ENCODE results near the gene CORO1C.
"Not testable (repeated sequence)": the region's sequence is repeated elsewhere in the genome, so short reads cannot be mapped to it uniquely, and the experiment has no call there.

CORO1C gene

DNA sequence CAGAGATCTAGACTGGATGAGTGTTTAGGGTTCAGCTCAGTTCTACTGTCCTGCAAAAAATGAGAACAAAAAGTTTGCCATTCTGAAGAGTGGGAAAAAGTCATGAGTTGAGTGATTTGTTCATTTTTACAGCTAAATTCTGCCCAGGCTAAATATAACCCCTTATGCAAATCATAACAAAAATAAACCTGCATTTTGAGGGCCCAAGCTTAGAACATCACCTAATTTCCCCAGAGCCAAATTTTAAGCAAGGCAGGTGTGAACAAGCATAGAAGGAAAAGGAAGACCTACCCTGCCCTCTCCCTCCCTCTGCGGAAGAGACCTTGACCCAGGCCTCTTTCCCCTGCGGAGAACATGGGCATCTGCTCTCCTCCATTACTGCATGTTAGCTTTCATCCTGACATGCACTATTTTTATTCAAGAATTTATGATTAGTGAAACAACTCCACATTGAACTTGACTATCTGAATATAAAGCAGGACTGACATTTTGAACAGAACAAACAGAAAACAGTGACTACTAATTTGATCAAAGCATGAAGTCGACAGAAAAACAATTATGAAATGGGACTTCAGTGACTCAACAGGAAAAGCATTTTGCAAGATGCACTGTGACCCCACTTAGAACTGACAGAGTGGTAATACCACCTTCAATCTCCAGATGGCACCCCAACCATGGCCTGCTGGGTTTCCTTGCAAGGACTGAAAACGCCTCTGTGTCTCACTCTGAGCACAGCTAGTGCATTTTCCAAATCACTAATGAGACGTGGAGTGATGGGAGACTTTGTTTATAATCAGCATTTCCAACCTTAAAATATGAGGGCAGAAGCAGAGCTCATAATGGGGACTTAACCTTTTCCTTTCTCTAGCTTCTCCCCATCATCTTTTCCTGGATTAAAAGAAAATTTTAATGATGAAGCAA, 66.7 kb downstream of the CORO1C start:
- TF ChIP-seq, protein P1, sequence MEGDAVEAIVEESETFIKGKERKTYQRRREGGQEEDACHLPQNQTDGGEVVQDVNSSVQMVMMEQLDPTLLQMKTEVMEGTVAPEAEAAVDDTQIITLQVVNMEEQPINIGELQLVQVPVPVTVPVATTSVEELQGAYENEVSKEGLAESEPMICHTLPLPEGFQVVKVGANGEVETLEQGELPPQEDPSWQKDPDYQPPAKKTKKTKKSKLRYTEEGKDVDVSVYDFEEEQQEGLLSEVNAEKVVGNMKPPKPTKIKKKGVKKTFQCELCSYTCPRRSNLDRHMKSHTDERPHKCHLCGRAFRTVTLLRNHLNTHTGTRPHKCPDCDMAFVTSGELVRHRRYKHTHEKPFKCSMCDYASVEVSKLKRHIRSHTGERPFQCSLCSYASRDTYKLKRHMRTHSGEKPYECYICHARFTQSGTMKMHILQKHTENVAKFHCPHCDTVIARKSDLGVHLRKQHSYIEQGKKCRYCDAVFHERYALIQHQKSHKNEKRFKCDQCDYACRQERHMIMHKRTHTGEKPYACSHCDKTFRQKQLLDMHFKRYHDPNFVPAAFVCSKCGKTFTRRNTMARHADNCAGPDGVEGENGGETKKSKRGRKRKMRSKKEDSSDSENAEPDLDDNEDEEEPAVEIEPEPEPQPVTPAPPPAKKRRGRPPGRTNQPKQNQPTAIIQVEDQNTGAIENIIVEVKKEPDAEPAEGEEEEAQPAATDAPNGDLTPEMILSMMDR (IDR thresholded peaks at IDR 0.05; ENCODE audit: borderline replicate concordance, control extremely low read depth, extremely low read depth, insufficient read depth, missing control alignments) = peak; percentile 83
- DNase-seq (ENCODE audit: low spot score) = peak; percentile 70
- in situ Hi-C loops (cut with MboI; ENCODE audit: low sequenced_read_pairs, unreplicated experiment) = loop anchor here (10.0 to 25.0 kb wide), 3 partner anchors 140 to 423 kb away; partner anchors contain the start of genes ALKBH2 and UNG

DNA sequence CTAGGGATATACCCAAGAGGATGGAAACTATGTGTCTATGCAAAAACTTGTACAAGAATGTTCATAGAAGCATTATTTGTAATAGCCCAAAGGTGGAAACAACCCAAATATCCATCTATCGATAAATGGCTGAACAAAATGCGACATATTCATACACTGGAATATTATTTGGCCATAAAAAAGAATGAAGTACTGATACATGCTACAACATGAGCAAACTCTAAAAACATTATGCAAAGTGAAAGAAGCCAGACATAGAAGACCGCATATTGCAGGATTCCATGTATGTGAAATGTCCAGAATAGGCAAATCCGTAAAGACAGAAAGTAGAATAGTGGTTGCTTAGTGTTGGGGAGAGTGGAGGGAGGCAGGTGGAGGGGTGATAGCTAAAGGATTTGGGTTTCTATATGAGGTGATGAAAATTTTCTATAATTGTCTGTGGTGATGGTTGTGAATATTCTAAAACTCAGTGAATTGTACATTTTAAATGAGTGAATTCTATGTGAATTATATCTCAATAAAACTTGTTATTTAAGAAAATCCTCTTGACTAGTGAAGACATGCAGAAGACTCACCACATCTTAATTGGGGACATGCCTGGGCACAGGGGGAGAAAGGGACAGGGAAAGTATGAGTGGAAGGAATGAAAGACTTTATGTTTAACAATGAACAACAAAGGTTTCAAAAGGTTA, 67.8 kb downstream of the CORO1C start:
- TF ChIP-seq, protein P1 (IDR thresholded peaks at IDR 0.05; ENCODE audit: borderline replicate concordance, control extremely low read depth, extremely low read depth, insufficient read depth, missing control alignments) = no peak
- in situ Hi-C loops (cut with MboI; ENCODE audit: low sequenced_read_pairs, unreplicated experiment) = loop anchor here (10.0 to 25.0 kb wide), 3 partner anchors 141 to 424 kb away; partner anchors contain the start of genes ALKBH2 and UNG
- no peak for DNase-seq (ENCODE audit: low spot score)

DNA sequence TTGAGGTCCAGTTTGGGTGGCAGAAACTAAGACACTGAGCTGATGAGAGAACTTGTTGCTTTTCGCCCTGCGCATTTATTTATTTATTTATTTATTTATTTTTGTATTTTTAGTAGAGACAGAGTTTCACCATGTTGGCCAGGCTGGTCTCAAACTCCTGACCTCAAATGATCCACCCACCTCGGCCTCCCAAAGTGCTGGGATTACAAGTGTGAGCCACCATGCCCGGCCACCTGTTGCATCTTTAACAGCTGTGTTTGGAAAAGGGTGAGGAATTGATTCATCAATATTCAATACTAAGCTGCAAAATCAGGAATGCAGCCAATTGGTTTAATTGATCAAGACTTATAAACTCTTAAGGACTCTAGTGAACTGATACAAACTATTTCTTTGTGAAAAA, 73.2 kb downstream of the CORO1C start:
- DNase-seq (ENCODE audit: low spot score) = not testable (repeated sequence)
- in situ Hi-C loops (cut with MboI; ENCODE audit: low sequenced_read_pairs, unreplicated experiment) = loop anchor here (25.0 kb wide), 2 partner anchors 304 to 429 kb away; partner anchors contain the start of genes ALKBH2 and UNG

DNA sequence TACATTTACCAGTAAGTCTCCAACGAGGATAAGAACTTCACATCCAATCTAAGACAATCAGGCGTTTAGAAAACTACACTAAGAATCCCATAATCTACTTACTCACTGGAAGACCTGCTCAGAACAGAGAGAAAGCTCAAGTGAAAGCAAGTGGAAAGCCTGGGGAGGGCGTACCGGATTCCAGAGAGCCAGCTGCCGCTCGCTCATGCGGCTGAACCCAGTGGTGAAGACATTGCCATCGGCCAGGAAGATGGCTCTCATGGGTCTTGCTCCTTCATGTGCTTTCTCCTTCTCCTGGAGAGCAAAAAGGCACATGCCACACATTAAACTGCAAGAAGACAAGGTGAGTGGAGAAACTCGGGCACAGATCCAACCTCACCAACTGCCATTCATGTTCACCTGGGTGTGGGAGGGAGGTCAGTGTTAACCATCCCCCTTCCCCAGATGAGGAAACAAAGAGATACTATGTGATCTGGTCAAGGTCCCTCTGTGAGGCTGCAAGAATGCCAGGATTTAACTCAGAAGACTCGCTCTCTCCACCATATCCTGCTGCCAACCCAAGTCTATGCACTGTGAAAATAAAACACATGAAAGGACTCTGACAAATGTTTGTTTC, 74.1 kb downstream of the CORO1C start:
- in situ Hi-C loops (cut with MboI; ENCODE audit: low sequenced_read_pairs, unreplicated experiment) = loop anchor here (25.0 kb wide), 2 partner anchors 305 to 430 kb away; partner anchors contain the start of genes ALKBH2 and UNG
- DNase-seq (ENCODE audit: low spot score) = no peak
- TF ChIP-seq, protein P1 (IDR thresholded peaks at IDR 0.05; ENCODE audit: borderline replicate concordance, control extremely low read depth, extremely low read depth, insufficient read depth, missing control alignments) = no peak

DNA sequence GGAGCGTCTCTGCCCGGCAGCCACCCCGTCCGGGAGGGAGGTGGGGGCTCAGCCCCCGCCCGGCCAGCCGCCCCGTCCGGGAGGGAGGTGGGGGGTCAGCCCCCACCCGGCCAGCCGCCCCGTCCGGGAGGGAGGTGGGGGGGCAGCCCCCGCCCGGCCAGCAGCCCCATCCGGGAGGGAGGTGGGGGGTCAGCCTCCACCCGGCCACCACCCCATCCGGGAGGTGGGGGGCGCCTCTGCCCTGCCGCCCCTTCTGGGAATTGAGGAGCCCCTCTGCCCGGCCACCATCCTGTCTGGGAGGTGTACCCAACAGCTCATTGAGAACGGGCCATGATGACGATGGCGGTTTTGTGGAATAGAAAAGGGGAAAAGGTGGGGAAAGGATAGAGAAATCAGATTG, 75.1 kb downstream of the CORO1C start:
- DNase-seq (ENCODE audit: low spot score) = not testable (repeated sequence)
- in situ Hi-C loops (cut with MboI; ENCODE audit: low sequenced_read_pairs, unreplicated experiment) = loop anchor here (25.0 kb wide), 2 partner anchors 306 to 431 kb away; partner anchors contain the start of genes ALKBH2 and UNG

DNA sequence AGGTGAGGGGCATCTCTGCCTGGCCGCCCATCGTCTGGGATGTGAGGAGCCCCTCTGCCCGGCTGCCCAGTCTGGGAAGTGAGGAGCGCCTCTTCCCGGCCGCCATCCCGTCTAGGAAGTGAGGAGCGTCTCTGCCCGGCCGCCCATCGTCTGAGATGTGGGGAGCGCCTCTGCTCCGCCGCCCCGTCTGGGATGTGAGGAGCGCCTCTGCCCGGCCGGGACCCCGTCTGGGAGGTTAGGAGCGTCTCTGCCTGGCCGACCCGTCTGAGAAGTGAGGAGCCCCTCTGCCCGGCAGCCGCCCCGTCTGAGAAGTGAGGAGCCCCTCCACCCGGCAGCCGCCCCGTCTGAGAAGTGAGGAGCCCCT, 75.5 kb downstream of the CORO1C start:
- not testable (repeated sequence) for DNase-seq (ENCODE audit: low spot score)
- in situ Hi-C loops (cut with MboI; ENCODE audit: low sequenced_read_pairs, unreplicated experiment) = loop anchor here (25.0 kb wide), 2 partner anchors 307 to 432 kb away; partner anchors contain the start of genes ALKBH2 and UNG

DNA sequence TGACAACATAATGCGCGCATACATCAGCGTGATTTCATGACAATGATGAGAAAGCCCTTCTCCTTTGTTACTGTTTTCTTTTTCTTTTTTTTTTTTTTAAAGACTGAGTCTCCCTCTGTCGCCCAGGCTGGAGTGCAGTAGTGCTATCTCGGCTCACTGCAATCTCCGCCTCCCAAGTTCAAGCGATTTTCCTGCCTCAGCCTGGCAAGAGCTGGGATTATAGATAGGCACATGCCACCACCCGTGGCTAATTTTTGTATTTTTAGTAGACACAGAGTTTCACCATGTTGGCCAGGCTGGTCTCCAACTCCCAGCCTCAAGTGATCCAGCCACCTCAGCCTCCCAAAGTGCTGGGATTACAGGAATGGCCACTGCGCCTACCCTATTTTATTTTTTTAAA, 76.7 kb downstream of the CORO1C start:
- in situ Hi-C loops (cut with MboI; ENCODE audit: low sequenced_read_pairs, unreplicated experiment) = loop anchor here (25.0 kb wide), 2 partner anchors 308 to 433 kb away; partner anchors contain the start of genes ALKBH2 and UNG
- DNase-seq (ENCODE audit: low spot score) = not testable (repeated sequence)

DNA sequence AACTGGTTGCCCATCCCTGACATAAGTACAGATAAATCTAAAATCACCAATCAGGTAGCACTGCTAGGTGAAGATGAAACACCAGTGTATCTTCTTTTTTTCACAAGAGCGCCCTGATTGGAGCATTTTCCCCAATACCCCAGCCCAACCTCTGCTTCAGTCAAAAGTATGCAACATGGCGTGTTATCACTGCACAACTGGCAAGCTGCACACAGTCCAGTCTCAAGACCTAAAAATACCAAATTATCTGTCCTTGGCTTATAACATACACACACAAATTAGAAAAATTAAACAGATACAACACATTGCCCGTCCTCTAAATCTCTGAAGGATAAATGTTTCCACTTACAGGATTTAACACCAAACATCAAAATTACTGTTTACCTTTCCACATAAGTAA, 77.4 kb downstream of the CORO1C start:
- DNase-seq (ENCODE audit: low spot score) = no peak
- TF ChIP-seq, protein P1 (IDR thresholded peaks at IDR 0.05; ENCODE audit: borderline replicate concordance, control extremely low read depth, extremely low read depth, insufficient read depth, missing control alignments) = no peak
- in situ Hi-C loops (cut with MboI; ENCODE audit: low sequenced_read_pairs, unreplicated experiment) = loop anchor here (25.0 kb wide), 2 partner anchors 308 to 433 kb away; partner anchors contain the start of genes ALKBH2 and UNG

Data from GM13976 (cell line).